HG03103 (cell line): Measurements from ENCODE around the gene HSPA4.
"Not testable (repeated sequence)": the region's sequence is repeated elsewhere in the genome, so short reads cannot be mapped to it uniquely, and the experiment has no call there.

Experiments
- ATAC-seq: cut with Tn5 transposase; IDR thresholded peaks from one replicate; pipeline ENCODE4 v1.9.1; 2021; ENCODE audit warnings: low read depth; ENCODE audit not compliant: unreplicated experiment

Gene HSPA4

DNA sequence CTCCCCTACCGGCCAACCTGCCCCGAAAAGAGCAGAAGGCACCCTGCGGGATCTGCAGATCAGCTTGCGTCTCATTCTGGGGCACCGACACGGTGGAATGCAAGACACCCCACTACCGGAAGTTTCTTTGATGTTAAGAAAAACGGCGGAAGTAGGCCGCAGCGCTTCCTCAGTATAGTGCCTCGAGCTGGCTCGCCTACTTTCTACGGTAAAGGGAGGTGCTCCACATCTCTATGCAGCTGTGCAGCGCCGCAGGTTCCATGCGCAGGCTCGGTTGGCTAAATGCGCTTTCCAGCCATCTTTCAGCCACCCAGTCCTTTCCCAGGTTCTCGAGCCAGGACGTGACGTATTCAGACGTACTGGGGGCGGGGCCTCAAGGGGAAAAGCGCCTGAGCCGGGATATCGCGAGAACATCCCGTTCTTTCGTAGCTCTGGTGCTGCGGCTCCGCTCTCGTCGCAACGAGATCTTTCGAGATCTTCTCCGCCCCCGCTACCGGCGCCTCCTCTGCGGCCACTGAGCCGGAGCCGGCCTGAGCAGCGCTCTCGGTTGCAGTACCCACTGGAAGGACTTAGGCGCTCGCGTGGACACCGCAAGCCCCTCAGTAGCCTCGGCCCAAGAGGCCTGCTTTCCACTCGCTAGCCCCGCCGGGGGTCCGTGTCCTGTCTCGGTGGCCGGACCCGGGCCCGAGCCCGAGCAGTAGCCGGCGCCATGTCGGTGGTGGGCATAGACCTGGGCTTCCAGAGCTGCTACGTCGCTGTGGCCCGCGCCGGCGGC lies at the start of gene HSPA4:
Gene HSPA4 (plus strand): TSS at position 472 of the 775 bp plus-strand sequence. CDS start 238 bp downstream, at position 710.
- peak; percentile 65 for ATAC-seq

DNA sequence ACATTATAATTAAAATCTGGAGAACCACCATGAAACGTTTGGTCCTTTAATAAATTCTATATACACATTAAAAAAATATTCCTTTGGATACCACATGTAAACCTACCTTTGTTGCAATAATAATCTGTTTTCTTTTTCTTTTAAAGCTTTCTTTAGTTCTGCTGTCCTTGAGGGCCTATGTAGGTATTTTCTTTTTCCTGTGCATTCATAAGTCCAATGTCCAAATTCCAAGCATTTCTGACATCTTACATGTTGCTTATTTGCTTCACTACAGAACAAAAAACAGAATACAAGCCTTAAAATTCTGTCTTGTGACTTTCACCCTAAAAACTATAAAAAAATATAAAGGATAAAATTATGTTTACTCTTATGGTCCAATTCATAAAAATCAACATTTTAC lies 45.2 kb upstream of the HSPA4 start:
- no peak for ATAC-seq

DNA sequence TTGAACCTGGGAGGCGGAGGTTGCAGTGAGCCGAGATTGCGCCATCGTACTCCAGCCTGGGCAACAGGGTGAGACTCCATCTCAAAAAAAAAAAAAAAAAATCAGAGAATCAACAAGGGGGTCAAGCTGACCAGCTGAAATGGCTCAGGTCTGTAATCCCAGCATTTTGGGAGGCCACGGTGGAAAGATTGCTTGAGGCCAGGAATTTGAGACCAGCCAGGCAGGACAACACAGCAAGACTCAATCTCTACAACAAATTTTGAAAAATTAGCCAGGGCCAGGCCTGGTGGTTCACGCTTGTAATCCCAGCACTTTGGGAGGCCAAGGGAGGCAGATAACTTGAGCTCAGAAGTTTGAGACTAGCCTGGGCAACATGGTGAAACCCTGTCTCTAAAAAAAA lies 43.4 kb upstream of the HSPA4 start:
- not testable (repeated sequence) for ATAC-seq

DNA sequence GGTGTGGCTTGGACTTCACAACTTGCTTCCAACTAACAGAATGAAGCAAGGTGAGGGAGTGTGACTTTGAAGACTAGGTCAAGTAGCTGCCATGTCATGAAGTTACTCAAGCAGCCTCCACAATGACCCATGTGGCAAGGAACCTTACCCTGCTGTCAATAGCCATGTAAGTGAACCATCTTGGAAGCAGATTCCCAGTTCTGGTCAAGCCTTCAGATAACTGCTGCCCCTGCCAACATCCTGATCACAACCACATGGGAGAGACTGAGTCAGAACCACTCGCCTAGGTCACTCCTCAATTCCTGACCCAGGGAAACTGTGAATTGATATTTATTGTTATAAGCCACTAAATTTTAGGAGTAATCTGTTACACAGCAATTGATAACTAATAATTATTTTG lies 36.3 kb upstream of the HSPA4 start:
- ATAC-seq, result no peak

DNA sequence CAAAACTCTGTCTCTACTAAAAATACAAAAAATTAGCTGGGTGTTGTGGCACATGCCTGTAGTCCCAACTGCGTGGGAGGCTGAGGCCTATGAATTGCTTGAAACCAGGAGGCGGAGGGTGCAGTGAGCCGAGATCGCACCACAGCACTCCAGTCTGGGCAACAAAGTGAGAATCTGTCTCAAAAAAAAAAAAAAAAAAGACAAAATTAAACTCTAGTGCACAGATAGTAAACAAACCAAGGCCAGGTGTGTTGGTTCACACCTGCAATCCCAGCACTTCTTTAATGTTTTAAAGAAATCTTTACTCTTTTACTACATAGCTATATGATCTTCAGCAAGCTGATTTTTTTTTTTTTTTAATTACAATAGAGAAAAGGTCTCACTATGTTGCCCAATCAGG lies 33.8 kb upstream of the HSPA4 start:
- no peak for ATAC-seq

DNA sequence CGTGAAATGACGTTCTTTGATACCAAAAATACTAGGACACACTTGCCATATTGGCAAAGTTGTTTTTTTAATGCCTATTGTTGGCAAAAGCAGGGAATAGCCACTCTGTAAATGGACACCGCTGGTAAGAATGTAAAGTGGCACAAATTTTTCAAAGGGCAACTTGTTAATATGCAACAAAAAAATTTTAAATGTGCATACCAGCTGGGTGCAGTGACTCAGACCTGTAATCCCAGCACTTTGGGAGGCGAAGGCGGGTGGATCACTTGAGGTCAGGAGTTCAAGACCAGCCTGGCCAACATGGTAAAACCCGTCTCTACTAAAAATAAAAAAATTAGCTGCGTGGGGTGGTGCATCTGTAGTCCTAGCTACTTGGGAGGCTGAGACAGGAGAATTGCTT lies 32.3 kb upstream of the HSPA4 start:
- ATAC-seq, result not testable (repeated sequence)

DNA sequence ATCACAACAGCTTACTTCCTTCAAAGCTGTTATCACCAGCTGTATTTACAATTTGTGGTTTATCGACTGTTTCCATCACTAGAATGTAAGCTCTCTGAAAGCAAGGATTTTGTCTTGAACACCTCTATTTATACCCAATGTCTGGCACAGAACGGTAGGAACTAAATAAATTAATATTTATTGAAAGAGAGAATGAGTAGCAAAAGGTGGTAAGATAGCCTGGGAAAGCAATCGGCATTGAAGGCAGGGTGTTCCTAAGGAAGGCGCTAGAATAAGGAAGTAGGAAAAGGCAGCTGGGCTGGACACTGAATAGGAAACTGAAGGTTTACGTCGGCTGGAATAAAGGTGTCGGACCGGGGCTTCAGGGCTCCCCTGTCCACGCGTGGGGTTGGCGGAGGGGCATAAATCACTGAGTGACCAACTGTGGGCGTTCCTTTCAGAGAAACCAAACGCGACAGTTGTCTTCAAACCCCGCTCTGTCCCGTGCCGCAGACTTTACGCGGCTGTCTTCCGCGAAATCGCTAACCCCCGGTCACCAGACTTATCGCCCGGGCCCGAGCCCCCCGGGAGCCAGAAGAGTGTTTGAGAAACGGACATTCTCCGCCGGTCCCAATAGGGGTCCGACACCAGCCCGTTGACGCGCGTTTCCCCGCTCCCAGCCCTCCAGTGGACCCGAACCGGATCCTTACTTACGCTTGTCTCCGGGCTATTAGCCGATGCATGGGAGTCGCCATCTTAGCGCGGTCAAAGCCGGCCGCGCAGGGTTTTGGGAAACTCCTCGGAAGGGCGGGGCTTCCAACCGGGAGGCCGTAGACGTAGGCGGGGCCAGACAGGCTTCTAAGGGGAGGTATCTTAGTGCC lies 25.8 kb upstream of the HSPA4 start, which contains the start of gene ZCCHC10:
Gene ZCCHC10 (minus strand): TSS at position 746 of the 860 bp plus-strand sequence. CDS start 12 bp downstream, at position 734.
- ATAC-seq, result peak; percentile 92

DNA sequence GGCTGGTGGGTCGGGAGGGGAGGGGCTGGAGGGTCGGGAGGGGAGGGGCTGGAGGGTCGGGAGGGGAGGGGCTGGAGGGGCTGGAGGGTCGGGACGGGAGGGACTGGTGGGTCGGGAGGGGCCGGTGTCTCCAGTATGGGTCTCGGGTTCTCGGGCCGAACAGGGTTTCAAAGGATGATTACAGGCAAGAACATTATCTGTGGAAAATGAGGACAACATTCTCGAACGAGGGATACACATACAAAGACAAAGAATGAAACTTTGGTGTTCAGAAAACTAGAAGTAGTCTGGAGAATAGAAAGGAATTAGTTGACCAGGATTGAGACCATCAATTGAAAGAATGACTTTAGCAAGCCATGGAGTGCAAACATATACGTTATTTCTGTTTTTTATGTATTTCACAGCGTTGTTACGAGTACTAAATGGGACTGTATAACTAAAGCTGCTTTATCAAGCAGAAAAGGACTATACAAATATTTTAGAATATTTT lies 25.1 kb upstream of the HSPA4 start:
- no peak for ATAC-seq

DNA sequence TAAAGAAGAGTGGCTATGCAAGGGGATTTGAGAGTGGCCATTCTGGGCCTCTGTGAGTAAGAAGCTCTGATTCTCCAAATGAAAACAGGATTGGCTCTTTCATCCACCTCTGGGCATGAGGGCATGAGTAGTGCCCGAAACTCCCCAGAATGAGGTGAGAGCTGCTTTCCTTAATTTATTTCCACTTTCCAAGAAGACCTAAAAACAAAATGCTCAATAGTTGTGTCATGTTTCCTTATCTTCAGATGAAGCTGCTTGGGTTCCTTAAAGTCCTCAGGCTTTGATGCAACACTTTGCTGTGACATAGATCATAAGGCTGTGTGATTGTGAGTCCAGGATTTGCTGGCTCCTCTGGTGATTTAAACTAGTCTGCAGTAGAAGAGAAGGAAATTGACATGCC lies 22.4 kb upstream of the HSPA4 start:
- ATAC-seq, result no peak

DNA sequence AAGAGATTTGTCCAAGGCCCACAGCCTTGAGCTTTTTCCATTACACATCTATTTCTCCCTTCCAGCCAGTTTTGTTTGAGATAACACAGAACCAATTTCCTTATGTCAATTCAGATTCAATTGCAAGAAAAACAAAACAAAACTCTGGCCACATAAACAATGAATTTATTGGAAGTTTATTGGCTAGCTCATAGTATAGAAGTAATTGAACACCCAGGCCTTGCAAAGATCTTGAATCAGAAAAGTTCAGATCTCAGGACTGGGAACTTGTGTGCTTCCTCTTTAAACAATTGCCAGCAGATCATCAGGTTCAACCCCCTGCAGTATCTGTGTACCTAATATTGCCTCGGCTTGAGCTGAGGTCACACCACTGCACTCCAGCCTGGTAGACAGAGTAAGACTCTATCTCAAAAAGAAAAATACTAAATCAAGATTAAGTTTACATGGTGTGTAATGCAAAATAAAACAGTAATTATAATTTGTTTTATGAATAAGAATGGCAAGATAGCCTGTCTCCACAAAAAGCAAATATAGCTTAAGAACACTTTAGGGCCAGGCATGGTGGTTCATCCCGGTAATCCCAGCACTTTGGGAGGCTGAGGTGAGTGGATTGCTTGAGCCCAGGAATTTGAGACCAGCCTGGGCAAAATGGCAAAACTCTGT lies 21.3 kb upstream of the HSPA4 start:
- ATAC-seq, result no peak

DNA sequence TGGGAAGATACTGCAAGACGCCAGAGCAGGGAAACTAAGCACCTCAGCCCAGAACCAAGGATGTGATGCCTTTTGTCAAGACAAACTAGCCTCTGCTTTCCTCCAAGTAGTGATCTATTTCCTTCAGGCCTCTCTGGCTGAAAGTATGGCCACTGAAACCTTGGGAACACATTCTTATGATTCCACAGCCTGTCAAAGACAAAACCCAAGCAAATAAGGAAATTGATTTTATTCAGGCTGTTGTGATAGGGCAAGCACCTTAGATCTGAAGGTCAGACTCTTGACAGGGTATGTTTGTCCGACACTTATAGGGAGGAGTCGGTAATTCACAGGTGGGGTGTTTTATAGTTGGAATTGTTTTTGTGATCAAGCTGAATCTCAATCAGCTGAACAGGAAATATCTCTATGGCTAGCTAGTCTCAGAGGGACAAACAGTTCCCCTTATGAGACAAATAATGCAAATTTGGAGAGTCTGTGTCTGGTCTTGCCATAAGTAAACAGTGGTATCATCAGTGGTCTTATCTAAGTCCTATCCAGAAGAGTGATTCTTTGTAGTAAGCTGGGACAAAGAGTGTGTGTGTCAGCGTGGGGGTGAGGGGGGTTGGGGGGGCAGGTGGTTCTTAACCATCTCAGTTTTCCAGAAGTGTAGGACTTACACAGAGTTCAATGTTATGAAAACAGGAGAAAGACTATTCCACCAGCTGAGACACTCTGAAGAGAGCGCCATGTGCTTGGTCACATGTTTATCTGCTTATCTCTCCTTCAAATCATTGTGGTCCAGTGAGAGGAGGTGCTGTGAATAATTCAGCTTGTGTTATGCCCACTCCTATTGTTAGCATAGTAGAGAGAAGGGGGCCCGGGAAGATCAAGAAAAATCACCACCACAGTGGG lies 18.7 kb upstream of the HSPA4 start:
- ATAC-seq, result no peak

DNA sequence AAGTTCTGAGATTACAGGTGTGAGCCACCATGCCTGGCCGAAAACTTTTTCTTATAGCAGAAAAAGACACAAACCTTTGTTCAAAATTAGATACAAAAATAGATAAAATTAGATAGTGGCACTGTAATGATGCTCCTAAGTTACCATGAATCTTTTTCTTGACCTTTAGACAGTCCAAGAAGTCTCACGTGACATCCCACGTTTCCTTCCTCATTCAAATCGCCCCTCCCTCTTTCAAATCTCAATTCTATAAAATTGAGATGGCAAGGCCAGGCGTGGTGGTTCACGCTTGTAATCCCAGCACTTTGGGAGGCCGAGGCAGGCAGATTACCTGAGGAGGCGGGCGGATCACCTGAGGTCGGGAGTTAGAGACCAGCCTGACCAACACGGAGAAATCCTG lies 17.7 kb upstream of the HSPA4 start:
- ATAC-seq, result no peak

DNA sequence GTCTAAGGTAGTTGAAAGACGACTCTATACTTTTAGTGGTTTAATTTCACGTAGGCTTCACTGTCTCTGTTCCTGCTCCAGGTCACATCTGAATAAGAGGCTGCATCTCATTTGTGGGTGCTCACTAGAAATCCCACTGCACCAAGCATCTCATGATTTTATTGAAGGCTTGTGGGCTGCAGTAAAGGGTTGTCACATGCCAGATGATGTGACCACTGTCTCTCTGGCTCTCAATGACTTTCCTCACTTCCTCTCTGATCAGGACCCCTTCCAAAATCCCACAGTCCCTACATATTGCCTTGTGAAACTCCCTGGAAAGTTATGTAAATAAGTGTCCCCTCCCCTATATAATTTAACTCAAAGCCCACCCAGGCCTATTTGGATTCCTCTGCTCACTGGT lies 16.6 kb upstream of the HSPA4 start:
- no peak for ATAC-seq

DNA sequence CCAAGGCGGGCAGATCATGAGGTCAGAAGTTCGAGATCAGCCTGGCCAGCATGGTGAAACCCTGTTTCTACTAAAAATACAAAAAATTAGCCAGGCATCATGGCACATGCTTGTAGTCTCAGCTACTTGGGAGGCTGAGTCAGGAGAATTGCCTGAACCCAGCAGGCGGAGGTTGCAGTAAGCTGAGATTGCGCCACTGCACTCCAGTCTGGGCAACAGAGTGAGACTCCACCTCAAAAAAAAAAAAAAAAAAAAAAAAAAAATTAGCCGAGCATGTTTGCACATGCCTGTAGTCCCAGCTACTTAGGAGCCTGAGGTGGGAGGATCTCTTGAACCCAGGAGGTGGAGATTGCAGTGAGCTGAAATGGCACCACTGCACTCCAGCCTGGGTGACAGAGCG lies 15.1 kb upstream of the HSPA4 start:
- ATAC-seq, result not testable (repeated sequence)

DNA sequence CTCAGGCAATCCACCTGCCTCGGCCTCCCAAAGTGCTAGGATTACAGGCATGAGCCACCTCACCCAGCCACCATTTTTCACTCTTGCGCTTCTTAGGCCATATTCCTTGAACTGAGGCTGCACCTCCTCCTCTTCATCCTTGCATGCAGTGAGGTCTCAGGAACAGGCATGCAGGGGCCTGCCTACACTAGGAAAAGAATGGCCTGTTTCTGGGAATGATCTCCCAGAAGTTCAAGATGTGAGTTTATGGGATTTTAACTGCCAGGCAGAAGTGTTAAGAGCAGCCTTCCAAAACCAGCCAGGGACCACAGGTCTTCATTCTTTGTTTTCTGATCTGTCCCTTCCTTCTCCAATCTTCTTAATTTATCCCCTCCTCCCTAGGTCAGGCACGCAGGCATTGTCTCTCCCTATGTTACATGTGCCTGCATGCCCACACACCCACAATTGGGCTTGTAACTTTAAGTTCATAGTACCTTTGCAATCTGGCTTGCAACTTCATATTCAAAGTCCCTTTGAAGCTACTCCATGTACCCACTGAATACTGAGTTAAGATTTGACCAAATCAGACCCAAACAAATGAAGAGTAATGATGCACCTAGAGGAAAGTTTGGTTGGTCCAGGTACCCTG lies 10.5 kb upstream of the HSPA4 start:
- no peak for ATAC-seq

DNA sequence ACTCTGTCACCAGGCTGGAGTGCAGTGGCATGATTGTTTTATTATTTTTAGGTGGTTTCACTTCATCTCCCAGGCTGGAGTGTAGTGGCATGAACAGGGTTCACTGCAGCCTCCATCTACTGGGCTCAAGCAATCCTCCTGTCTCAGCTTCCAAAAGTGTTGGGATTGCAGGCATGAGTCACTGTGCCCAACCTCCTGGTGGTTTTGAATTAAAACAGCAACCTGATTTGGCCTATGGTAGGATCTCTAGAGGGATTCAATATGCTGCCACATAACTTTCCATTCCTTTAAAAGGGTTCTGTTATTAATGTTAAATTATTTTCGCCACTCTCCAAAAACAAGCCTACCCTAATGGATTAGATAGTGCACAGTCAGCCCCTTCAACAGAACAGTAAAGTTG lies 9.9 kb upstream of the HSPA4 start:
- no peak for ATAC-seq

DNA sequence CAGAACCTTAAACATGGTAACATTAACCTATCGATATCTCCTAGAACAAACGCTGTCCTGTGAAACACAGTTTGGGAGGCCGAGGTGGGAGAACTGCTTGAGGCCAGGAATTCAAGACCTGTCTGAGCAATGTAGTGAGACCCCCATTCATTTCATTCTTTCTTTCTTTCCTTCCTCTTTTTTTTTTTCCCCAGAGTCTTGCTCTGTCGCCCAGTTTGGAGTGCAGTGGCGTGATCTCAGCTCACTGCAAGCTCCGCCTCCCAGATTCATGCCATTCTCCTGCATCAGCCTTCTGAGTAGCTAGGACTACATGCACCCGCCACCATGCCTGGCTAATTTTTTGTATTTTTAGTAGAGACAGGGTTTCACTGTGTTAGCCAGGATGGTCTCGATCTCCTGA lies 5.3 kb upstream of the HSPA4 start:
- ATAC-seq, result not testable (repeated sequence)

DNA sequence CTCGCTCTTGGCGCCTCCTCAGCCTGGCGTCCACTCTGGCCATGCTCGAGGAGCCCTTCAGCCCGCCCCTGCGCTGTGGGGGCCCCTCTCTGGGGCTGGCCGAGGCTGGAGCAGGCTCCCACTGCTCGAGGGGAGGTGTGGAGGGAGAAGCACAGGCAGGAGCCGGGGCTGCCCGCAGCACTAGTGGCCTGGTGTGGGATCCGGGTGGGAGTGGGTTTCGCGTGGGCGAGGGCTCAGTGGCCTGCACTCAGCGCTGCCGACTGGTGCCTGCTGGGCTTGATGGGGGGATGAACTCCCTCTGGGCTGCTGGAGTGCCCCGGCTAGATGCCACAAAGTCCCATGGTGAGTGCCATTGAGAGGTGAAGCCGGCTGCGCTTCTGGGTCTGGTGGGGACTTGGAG lies 4.4 kb upstream of the HSPA4 start:
- ATAC-seq, result no peak

DNA sequence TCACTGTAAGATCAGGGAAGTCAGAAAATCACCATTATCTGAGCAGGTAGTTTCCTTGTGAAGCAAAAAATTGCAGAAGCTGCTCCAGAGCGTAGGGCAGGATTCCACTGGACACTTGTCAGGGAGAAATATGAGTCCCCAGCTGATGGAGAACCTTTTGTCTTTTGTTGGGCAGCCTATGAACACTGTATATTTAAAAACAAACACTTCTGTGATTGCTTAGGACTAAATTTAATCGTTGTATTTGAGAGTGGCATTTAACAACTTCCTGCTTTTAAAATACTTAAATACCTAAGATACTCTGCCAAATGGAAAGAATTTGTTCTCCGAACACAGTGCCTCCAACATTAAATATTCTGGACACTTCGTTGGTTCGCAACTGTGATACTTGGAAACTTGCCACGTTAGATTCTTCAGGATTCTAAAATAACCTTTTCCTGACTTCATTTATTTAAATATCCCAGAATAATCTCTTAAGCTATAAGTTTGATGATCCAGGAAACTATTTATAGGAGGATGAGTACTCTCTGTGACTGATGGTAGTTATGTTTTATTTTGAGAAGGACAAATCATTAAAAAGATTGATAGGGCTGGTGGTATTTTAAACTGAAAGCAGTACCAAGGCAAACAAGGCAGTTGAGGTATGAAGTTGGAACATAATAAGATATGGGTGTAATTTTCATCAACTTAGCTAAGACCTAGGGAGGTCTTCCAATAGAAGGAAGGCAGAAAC lies 2.7 kb upstream of the HSPA4 start:
- ATAC-seq, result no peak
